ENCODE results near the gene PRM2.
A peak's percentile ranks its signal among the peaks of the same experiment; 100 is the strongest.

Gene PRM2

GRCh38 chr16:11251525-11252481 lies 24.5 kb downstream of the PRM2 start:
- DNase-seq (ENCODE audit: low read depth) = peak; percentile 70
- no peak overlapping the region for H3K4me3 ChIP-seq (ENCODE audit: control insufficient read depth, low read depth, low read length)
- TF ChIP-seq, protein P1, sequence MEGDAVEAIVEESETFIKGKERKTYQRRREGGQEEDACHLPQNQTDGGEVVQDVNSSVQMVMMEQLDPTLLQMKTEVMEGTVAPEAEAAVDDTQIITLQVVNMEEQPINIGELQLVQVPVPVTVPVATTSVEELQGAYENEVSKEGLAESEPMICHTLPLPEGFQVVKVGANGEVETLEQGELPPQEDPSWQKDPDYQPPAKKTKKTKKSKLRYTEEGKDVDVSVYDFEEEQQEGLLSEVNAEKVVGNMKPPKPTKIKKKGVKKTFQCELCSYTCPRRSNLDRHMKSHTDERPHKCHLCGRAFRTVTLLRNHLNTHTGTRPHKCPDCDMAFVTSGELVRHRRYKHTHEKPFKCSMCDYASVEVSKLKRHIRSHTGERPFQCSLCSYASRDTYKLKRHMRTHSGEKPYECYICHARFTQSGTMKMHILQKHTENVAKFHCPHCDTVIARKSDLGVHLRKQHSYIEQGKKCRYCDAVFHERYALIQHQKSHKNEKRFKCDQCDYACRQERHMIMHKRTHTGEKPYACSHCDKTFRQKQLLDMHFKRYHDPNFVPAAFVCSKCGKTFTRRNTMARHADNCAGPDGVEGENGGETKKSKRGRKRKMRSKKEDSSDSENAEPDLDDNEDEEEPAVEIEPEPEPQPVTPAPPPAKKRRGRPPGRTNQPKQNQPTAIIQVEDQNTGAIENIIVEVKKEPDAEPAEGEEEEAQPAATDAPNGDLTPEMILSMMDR (conservative IDR thresholded peaks at IDR 0.05; ENCODE audit: control insufficient read depth, insufficient read depth, low read depth, low read length) = no peak

DNA sequence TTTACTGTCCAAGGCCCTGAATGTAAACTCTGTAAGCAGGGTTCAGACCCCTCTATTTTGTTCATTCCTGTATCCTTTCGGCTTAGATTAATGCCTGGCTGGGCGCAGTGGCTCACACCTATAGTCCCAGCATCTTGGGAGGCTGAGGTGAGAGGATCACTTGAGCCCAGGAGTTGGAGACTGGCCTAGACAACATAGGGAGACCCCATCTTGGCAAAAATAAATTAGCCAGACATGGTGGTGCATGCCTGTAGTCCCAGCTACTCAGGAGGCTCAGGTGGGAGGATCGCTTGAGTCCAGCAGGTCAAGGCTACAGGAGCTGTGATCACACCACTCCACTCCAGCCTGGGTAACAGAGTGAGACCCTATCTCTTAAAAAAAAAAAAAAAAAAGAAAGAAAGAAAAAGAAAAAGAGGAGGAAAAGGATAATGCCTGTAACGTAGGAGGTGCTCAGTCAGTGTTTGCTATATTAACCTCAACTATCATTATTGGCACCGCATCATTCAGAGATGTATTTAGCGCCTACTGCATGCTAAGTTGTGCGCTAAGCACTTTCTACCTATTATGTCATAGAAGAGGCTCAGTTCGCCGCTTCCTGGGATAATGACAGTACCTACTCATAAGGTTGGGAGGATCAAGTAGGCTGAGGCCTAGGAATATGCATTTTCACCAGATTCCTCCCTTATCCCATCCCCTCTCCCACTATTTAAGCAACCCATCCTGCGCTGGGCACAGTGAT lies 25.3 kb downstream of the PRM2 start:
- no peak overlapping the region for H3K4me3 ChIP-seq (ENCODE audit: control insufficient read depth, low read depth, low read length)
- no peak for DNase-seq (ENCODE audit: low read depth)

DNA sequence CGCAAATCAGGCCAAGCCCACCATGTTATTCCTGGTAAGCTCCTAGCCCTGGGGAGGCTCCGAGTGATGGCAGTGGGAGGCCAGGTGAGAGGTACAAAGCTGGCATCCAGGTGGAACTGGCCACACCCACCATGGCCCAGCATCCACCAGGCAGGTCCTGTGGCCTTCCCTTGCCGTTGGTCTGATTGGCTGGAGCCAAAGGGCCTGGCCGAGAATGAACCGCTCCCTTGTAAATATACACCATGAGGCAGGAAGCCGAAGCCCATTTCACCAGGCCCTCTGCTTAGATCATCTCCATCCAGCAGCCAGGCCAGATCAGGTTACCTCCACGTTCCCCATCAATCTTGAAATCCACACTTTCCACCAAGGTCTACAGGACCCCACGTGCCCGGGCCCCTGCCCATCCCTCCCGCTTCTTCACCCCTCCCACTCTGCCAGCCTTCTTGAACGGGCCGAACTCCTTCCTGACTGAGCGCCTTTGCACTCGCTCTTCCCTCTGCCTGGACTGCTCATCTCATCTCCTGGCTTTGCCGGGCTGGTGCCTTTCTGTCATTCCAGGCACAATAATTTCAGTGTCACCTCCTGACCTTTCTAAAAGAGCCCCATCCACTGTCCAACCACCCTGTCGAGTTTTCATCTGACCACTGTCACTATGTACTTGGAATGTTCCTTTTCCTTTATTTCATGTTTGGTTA lies 26.0 kb downstream of the PRM2 start:
- no peak for DNase-seq (ENCODE audit: low read depth)
- TF ChIP-seq, protein P1 (conservative IDR thresholded peaks at IDR 0.05; ENCODE audit: control insufficient read depth, insufficient read depth, low read depth, low read length) = no peak
- H3K4me3 ChIP-seq (ENCODE audit: control insufficient read depth, low read depth, low read length) = no peak overlapping the region

More for the DNA sequence above, 25.3 kb downstream of the PRM2 start:
- TF ChIP-seq, protein P1 (conservative IDR thresholded peaks at IDR 0.05; ENCODE audit: control insufficient read depth, insufficient read depth, low read depth, low read length) = no peak

- no peak overlapping the region for H3K4me3 ChIP-seq (ENCODE audit: control insufficient read depth, low read depth, low read length)
- TF ChIP-seq, protein P1 (conservative IDR thresholded peaks at IDR 0.05; ENCODE audit: control insufficient read depth, insufficient read depth, low read depth, low read length) = no peak
- no peak for DNase-seq (ENCODE audit: low read depth)
Measured at GRCh38 chr16:11249233-11250061, 26.8 kb downstream of the PRM2 start.

- no peak overlapping the region for H3K4me3 ChIP-seq (ENCODE audit: control insufficient read depth, low read depth, low read length)
- no peak for DNase-seq (ENCODE audit: low read depth)
- TF ChIP-seq, protein P1 (conservative IDR thresholded peaks at IDR 0.05; ENCODE audit: control insufficient read depth, insufficient read depth, low read depth, low read length) = no peak
Measured at GRCh38 chr16:11248133-11248532, 28.1 kb downstream of the PRM2 start.

DNA sequence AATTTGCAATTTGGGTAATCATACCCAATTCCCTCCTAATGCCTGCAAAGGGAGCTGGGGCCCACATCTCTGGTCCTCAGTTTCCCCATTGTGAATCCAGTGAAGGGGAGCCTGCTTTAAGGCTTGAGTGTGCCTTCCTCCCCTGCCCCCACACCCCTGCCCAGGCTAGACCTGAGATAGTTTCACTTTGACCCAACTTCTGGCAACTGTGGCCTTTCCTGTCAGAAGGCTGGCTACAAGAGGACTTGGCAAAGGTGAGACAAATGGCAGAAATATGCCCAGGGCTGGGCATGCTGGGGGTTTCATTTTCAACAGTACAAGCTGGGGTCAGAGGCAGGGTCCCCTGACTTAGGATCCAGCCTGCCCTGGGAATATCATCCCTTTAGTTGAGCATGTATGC lies 30.3 kb downstream of the PRM2 start:
- H3K4me3 ChIP-seq (ENCODE audit: control insufficient read depth, low read depth, low read length) = no peak overlapping the region
- TF ChIP-seq, protein P1 (conservative IDR thresholded peaks at IDR 0.05; ENCODE audit: control insufficient read depth, insufficient read depth, low read depth, low read length) = no peak
- no peak for DNase-seq (ENCODE audit: low read depth)

Data from fibroblast of mammary gland (primary cell).